ENCODE measurements around the gene DCP1A.

DNA sequence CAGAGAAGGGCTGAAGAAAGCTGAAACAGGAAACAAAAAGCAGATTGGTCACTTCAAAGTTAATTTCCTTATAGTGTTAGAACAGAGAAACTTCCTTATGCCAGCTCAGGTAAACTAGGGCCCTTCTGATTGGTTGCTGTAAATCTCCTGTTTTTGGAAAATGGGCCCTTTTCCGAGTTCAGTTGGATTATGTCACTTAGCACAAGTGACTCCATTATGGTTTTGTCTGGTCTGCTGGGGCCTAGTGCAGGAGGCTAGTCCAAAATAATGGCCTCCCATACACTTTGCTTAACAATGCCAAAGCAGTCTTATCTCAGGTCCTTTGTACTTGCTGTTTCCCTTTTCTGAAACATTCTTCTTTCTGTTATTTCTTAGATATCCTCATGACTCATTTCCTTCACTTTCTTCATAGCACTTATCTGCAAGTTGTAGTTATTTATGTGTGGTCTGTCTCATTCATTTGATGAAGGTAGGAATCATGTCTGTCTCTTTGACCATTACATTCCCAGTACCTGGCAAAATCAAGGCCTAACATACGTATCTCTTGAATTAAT, 7.7 kb upstream of the DCP1A start:
- TF ChIP-seq POLR2A (IDR thresholded peaks at IDR 0.05; ENCODE audit: low read depth, low read length) (no peak), POLR2AphosphoS5 (IDR thresholded peaks at IDR 0.05; ENCODE audit: low read depth, low read length) (no peak)
